ENCODE results near the gene TTLL8. TPM values are rescaled to one million over a fixed set of nuclear protein-coding genes. Genes with fewer than 3 reads are reported as not detected.

TTLL8 gene
- total and polyA plus RNA-seq, 4 donors, result not detected

DNA sequence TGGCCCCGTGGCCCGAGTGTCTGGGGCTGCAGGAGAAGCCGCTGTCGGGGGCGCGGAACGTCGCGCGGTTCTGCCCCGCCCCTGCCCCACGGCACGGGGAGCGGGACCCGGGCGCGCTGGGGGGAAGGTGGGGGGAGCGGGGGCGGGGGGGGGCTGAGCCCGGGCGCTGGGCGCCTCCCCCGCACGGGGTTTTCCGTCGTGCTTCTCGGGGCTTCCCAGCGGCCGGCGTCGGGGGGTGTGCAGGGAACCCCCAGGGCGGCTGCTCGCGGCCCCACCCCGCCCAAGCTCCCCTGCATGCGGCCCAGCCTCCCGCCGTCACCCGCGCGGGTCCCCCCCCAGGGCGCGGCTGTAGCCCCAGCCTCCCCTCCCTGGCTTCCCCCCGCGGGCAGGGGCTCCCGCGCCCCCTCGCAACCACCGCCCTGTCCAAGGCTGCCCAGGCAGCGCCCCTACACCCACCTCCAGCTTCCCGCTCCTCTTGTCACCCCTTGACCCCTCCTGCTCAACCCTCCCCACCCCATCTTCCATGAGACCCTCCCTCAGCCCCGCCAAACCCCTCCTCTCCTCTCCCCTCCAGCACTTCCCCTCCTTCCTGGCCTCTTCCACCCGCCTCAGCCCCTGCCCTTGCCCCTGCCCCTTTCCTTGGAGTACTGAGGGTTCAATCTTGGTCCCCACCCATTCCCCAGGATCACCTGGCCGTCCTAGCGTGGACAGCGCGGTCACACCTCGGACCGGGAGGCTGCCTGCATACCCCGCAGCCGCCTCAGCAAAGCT, 47.2 kb downstream of the TTLL8 start:
- 9% methylated on average over 60 of the region's 61 CpGs for WGBS
- TF ChIP-seq EGR1 (IDR thresholded peaks at IDR 0.05; ENCODE audit: low read depth in 2 of 2), result no peak
- TF ChIP-seq CTCF (IDR thresholded peaks at IDR 0.05; ENCODE audit: low read depth, low read length, missing input control), result no peak
- no peak for TF ChIP-seq YY1 (IDR thresholded peaks at IDR 0.05)
- no peak for TF ChIP-seq RXRA (IDR thresholded peaks at IDR 0.05)
- no peak for TF ChIP-seq HNF4A (conservative IDR thresholded peaks at IDR 0.05)
- no peak for TF ChIP-seq JUND (IDR thresholded peaks at IDR 0.05)
- TF ChIP-seq HNF4G (IDR thresholded peaks at IDR 0.05), result no peak
- no peak for TF ChIP-seq NR2F2 (IDR thresholded peaks at IDR 0.05)
- TF ChIP-seq REST (IDR thresholded peaks at IDR 0.05), result no peak
- TF ChIP-seq ATF3 (IDR thresholded peaks at IDR 0.05), result no peak
- no peak for TF ChIP-seq SP1 (IDR thresholded peaks at IDR 0.05)
- no peak for TF ChIP-seq TAF1 (conservative IDR thresholded peaks at IDR 0.05)
- TF ChIP-seq RAD21 (IDR thresholded peaks at IDR 0.05), result no peak
- no peak for TF ChIP-seq GABPA (IDR thresholded peaks at IDR 0.05 in 1 of 2, conservative IDR thresholded peaks at IDR 0.05 in 1 of 2)
- no peak for TF ChIP-seq FOXA1 (IDR thresholded peaks at IDR 0.05)
- TF ChIP-seq FOXA2 (IDR thresholded peaks at IDR 0.05), result no peak
- TF ChIP-seq, protein P1, sequence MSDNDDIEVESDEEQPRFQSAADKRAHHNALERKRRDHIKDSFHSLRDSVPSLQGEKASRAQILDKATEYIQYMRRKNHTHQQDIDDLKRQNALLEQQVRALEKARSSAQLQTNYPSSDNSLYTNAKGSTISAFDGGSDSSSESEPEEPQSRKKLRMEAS (IDR thresholded peaks at IDR 0.05), result no peak
- no peak for TF ChIP-seq ZBTB33 (IDR thresholded peaks at IDR 0.05)
- DNase-seq (ENCODE audit: low spot score), result no peak
- Histone ChIP-seq H3K36me3 (ENCODE audit: control insufficient read depth in 4 of 4, insufficient read depth in 3 of 4, low read depth in 1 of 4, low read length in 3 of 4) (no peaks in the 10 kb centered on the region), H3K4me1 (ENCODE audit: control insufficient read depth in 4 of 4, insufficient read depth in 4 of 4, low read length in 3 of 4) (peaks cover 0 to 2% (median 0%) of the 10 kb centered on the region in 4 donors), H3K4me3 (ENCODE audit: low read depth in 1 of 3, low read length in 3 of 3) (no peak overlapping the region), H3K27me3 (ENCODE audit: control insufficient read depth in 4 of 4, insufficient read depth in 4 of 4, low read length in 3 of 4) (peaks cover 2 to 5% (median 4%) of the 10 kb centered on the region in 4 donors), H3K27ac (ENCODE audit: low read depth in 1 of 2, low read length in 2 of 2) (no peak overlapping the region), H3K9ac (ENCODE audit: low read depth in 1 of 2, low read length in 2 of 2) (no peak overlapping the region), H3K9me3 (ENCODE audit: control insufficient read depth in 4 of 4, low read length in 3 of 4) (no peaks in the 10 kb centered on the region)
